Measurements from ENCODE around the gene PIM1. TPM values are rescaled to one million over a fixed set of nuclear protein-coding genes. Genes with fewer than 3 reads are reported as not detected.

The PIM1 gene
- polyA plus RNA-seq, 1 of the 3 experiments (the other 2 are of a cell fraction): 33.9 TPM

DNA sequence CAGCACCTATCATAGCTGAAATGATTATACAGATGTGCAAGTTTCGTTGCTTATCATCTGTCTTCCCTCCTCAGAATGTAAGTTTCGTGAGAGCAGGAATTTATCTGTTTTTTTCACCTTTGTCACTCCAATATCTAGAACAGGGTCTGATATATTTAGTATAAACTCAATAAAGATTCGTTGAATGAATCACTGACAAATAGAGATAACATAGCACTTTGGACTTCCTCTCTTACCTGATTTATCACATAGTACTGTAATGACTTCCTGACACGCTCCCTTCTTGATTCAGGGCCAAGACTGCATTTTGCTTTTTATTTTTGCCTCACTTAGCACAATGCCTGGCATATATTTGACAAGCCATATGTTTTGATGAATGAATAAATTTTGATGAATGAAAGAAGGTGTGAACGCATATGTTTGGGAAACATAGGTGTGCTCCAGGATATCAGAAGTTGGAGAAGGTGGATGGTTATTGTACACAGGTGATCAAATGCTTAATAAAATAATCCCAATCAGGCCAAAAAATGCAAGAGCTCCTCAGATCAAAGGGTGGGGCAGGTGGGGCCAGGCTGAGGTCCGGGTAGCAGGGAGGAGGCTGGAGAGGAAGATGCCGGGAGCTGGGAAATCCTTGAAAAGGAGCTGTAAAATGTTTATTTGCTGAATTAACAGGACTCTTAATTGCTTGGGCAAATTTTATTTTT, 33.0 kb downstream of the PIM1 start:
- H3K27ac ChIP-seq (ENCODE audit: low read depth in 2 of 2, low read length in 1 of 2): no peak overlapping the region

More for the DNA sequence above, 33.0 kb downstream of the PIM1 start:
- ChIA-PET CTCF (interaction anchor here (0.7 to 16.3 kb wide), 2 partner anchors 152 to 179 kb away, joined by 3 to 431 read pairs; no protein-coding TSS in a partner anchor), POLR2A (no interaction called here)
- Histone ChIP-seq H2AFZ (ENCODE audit: low read depth) (no peak overlapping the region), H3K79me2 (ENCODE audit: insufficient read depth) (no peaks in the 10 kb centered on the region), H3K4me1 (ENCODE audit: control insufficient read depth in 1 of 2, insufficient read depth in 2 of 2, low read depth in 1 of 2, low read length in 1 of 2) (no peaks in the 10 kb centered on the region), H3K9ac (no peak overlapping the region), H3F3A (replicated peaks; ENCODE audit: insufficient read depth) (no peaks in the 10 kb centered on the region), H3K4me2 (no peak overlapping the region), H4K20me1 (ENCODE audit: insufficient read depth) (no peaks in the 10 kb centered on the region), H3K4me3 (ENCODE audit: low read depth in 2 of 2, low read length in 1 of 2) (no peak overlapping the region), H3K27me3 (ENCODE audit: insufficient read depth) (no peaks in the 10 kb centered on the region), H3K9me3 (no peaks in the 10 kb centered on the region), H3K36me3 (replicated peaks in 1 of 2; ENCODE audit: control insufficient read depth in 1 of 2, insufficient read depth in 2 of 2, low read length in 1 of 2) (no peaks in the 10 kb centered on the region), H3K9me2 (no peaks in the 10 kb centered on the region)
- no peak for TF ChIP-seq JUND (IDR thresholded peaks at IDR 0.05)
- TF ChIP-seq RCOR1 (IDR thresholded peaks at IDR 0.05; ENCODE audit: low read length): no peak
- TF ChIP-seq, protein P1, sequence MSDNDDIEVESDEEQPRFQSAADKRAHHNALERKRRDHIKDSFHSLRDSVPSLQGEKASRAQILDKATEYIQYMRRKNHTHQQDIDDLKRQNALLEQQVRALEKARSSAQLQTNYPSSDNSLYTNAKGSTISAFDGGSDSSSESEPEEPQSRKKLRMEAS (IDR thresholded peaks at IDR 0.05; ENCODE audit: low read depth): no peak
- no peak for TF ChIP-seq TEAD4 (IDR thresholded peaks at IDR 0.05; ENCODE audit: borderline replicate concordance, insufficient read depth)
- TF ChIP-seq, protein P2, sequence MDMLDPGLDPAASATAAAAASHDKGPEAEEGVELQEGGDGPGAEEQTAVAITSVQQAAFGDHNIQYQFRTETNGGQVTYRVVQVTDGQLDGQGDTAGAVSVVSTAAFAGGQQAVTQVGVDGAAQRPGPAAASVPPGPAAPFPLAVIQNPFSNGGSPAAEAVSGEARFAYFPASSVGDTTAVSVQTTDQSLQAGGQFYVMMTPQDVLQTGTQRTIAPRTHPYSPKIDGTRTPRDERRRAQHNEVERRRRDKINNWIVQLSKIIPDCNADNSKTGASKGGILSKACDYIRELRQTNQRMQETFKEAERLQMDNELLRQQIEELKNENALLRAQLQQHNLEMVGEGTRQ (IDR thresholded peaks at IDR 0.05; ENCODE audit: borderline replicate concordance, low read depth, low read length): no peak
- no peak for TF ChIP-seq MEF2A (IDR thresholded peaks at IDR 0.05; ENCODE audit: borderline replicate concordance, low read depth)
- no peak for TF ChIP-seq NFIC (IDR thresholded peaks at IDR 0.05; ENCODE audit: borderline replicate concordance)
- no peak for TF ChIP-seq TCF12 (IDR thresholded peaks at IDR 0.05)
- TF ChIP-seq TAF1 (IDR thresholded peaks at IDR 0.05; ENCODE audit: borderline replicate concordance, low read depth, low read length): no peak
- TF ChIP-seq, protein P3, sequence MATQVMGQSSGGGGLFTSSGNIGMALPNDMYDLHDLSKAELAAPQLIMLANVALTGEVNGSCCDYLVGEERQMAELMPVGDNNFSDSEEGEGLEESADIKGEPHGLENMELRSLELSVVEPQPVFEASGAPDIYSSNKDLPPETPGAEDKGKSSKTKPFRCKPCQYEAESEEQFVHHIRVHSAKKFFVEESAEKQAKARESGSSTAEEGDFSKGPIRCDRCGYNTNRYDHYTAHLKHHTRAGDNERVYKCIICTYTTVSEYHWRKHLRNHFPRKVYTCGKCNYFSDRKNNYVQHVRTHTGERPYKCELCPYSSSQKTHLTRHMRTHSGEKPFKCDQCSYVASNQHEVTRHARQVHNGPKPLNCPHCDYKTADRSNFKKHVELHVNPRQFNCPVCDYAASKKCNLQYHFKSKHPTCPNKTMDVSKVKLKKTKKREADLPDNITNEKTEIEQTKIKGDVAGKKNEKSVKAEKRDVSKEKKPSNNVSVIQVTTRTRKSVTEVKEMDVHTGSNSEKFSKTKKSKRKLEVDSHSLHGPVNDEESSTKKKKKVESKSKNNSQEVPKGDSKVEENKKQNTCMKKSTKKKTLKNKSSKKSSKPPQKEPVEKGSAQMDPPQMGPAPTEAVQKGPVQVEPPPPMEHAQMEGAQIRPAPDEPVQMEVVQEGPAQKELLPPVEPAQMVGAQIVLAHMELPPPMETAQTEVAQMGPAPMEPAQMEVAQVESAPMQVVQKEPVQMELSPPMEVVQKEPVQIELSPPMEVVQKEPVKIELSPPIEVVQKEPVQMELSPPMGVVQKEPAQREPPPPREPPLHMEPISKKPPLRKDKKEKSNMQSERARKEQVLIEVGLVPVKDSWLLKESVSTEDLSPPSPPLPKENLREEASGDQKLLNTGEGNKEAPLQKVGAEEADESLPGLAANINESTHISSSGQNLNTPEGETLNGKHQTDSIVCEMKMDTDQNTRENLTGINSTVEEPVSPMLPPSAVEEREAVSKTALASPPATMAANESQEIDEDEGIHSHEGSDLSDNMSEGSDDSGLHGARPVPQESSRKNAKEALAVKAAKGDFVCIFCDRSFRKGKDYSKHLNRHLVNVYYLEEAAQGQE (IDR thresholded peaks at IDR 0.05; ENCODE audit: low read depth, low read length): no peak
- TF ChIP-seq, protein P4, sequence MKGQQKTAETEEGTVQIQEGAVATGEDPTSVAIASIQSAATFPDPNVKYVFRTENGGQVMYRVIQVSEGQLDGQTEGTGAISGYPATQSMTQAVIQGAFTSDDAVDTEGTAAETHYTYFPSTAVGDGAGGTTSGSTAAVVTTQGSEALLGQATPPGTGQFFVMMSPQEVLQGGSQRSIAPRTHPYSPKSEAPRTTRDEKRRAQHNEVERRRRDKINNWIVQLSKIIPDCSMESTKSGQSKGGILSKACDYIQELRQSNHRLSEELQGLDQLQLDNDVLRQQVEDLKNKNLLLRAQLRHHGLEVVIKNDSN (IDR thresholded peaks at IDR 0.05; ENCODE audit: borderline replicate concordance, low read depth): no peak
- no peak for TF ChIP-seq ELF1 (IDR thresholded peaks at IDR 0.05)
- TF ChIP-seq FOXM1 (IDR thresholded peaks at IDR 0.05; ENCODE audit: low read depth): no peak
- TF ChIP-seq, protein P5, sequence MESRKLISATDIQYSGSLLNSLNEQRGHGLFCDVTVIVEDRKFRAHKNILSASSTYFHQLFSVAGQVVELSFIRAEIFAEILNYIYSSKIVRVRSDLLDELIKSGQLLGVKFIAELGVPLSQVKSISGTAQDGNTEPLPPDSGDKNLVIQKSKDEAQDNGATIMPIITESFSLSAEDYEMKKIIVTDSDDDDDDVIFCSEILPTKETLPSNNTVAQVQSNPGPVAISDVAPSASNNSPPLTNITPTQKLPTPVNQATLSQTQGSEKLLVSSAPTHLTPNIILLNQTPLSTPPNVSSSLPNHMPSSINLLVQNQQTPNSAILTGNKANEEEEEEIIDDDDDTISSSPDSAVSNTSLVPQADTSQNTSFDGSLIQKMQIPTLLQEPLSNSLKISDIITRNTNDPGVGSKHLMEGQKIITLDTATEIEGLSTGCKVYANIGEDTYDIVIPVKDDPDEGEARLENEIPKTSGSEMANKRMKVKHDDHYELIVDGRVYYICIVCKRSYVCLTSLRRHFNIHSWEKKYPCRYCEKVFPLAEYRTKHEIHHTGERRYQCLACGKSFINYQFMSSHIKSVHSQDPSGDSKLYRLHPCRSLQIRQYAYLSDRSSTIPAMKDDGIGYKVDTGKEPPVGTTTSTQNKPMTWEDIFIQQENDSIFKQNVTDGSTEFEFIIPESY (IDR thresholded peaks at IDR 0.05; ENCODE audit: borderline replicate concordance, low read depth): no peak
- no peak for TF ChIP-seq CHD2 (IDR thresholded peaks at IDR 0.05; ENCODE audit: low read length, partially characterized antibody)
- no peak for TF ChIP-seq SMC3 (IDR thresholded peaks at IDR 0.05; ENCODE audit: low read depth, low read length)
- TF ChIP-seq SIN3A (IDR thresholded peaks at IDR 0.05; ENCODE audit: borderline replicate concordance, low read depth, low read length): no peak
- TF ChIP-seq, protein P6, sequence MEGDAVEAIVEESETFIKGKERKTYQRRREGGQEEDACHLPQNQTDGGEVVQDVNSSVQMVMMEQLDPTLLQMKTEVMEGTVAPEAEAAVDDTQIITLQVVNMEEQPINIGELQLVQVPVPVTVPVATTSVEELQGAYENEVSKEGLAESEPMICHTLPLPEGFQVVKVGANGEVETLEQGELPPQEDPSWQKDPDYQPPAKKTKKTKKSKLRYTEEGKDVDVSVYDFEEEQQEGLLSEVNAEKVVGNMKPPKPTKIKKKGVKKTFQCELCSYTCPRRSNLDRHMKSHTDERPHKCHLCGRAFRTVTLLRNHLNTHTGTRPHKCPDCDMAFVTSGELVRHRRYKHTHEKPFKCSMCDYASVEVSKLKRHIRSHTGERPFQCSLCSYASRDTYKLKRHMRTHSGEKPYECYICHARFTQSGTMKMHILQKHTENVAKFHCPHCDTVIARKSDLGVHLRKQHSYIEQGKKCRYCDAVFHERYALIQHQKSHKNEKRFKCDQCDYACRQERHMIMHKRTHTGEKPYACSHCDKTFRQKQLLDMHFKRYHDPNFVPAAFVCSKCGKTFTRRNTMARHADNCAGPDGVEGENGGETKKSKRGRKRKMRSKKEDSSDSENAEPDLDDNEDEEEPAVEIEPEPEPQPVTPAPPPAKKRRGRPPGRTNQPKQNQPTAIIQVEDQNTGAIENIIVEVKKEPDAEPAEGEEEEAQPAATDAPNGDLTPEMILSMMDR (IDR thresholded peaks at IDR 0.05): no peak
- TF ChIP-seq GABPA (IDR thresholded peaks at IDR 0.05; ENCODE audit: low read depth): no peak
- 79% methylated on average over 7 of the region's 7 CpGs for WGBS (ENCODE audit: low lambda C conversion rate)
- no peak for DNase-seq
